A172 (cell line): ENCODE results near the gene ISG20L2. TPM values are rescaled to one million over a fixed set of nuclear protein-coding genes. Genes with fewer than 3 reads are reported as not detected.
A peak's percentile ranks its signal among the peaks of the same experiment; 100 is the strongest.

Experiments
- DNase-seq: peaks from one replicate; pipeline ENCODE4 v3.0.0-alpha.2; 2015; ENCODE audit warnings: low spot score
- total RNA-seq: library from RNA; depleted of rRNA; stranded (reverse); fragments of >200 nt; shearing (Covaris generic); gene quantifications from 2 replicates; pipeline ENCODE4 v1.2.3, GENCODE V29; 2014

Gene ISG20L2
- total RNA-seq, 1 experiment from 2014 or later = 18.9 TPM

GRCh38 chr1:156740741-156741480 lies 12.3 kb upstream of the ISG20L2 start, which contains the start of gene MRPL24:
Gene MRPL24, minus strand, starts transcription at chr1:156741088. Its CDS starts 2,384 bp downstream, at chr1:156738704.
- DNase-seq = peak; percentile 99

GRCh38 chr1:156740237-156740740 lies 11.7 kb upstream of the ISG20L2 start:
- peak; percentile 30 for DNase-seq

GRCh38 chr1:156738916-156739315 lies 10.3 kb upstream of the ISG20L2 start:
- DNase-seq = no peak

- no peak for DNase-seq
Measured at GRCh38 chr1:156738407-156738806, 9.8 kb upstream of the ISG20L2 start.

GRCh38 chr1:156733989-156734584 lies 5.5 kb upstream of the ISG20L2 start:
- DNase-seq = no peak

- peak; percentile 61 for DNase-seq
Measured at GRCh38 chr1:156727926-156728598, 504 bp downstream of the ISG20L2 start, which contains the start of gene METTL25B. Gene METTL25B, plus strand, starts transcription at chr1:156728469. Its CDS starts 636 bp downstream, at chr1:156729105.

GRCh38 chr1:156727492-156727891 lies 1.1 kb downstream of the ISG20L2 start:
- no peak for DNase-seq

- peak; percentile 69 for DNase-seq
Measured at GRCh38 chr1:156726549-156727226, 1.9 kb downstream of the ISG20L2 start.

- DNase-seq = peak; percentile 93
Measured at GRCh38 chr1:156725683-156726280, 2.8 kb downstream of the ISG20L2 start.

- DNase-seq = no peak
Measured at GRCh38 chr1:156721535-156721934, 7.0 kb downstream of the ISG20L2 start.

GRCh38 chr1:156721131-156721530 lies 7.4 kb downstream of the ISG20L2 start:
- no peak for DNase-seq

GRCh38 chr1:156717351-156717750 lies 11.2 kb downstream of the ISG20L2 start:
- DNase-seq = no peak

- no peak for DNase-seq
Measured at GRCh38 chr1:156714830-156715229, 13.7 kb downstream of the ISG20L2 start.

- no peak for DNase-seq
Measured at GRCh38 chr1:156712626-156713025, 15.9 kb downstream of the ISG20L2 start.

- DNase-seq = no peak
Measured at GRCh38 chr1:156711011-156711817, 17.4 kb downstream of the ISG20L2 start.

GRCh38 chr1:156709757-156710489 lies 18.6 kb downstream of the ISG20L2 start:
- peak; percentile 85 for DNase-seq

- no peak for DNase-seq
Measured at GRCh38 chr1:156709031-156709430, 19.5 kb downstream of the ISG20L2 start.

GRCh38 chr1:156708218-156708661 lies 20.3 kb downstream of the ISG20L2 start:
- DNase-seq = no peak

GRCh38 chr1:156707417-156708217 lies 20.9 kb downstream of the ISG20L2 start:
- no peak for DNase-seq
